NCI-H2107 (cell line): ENCODE data around the gene GALNT17.
"Not testable (repeated sequence)": the region's sequence is repeated elsewhere in the genome, so short reads cannot be mapped to it uniquely, and the experiment has no call there.

ENCODE experiments used
- DNase-seq: peaks from one replicate; lab custom pipeline; 2025; lab: John Stamatoyannopoulos, UW

The GALNT17 gene

GRCh38 chr7:71563276-71563675, 431.3 kb downstream of the GALNT17 start:
- no peak for DNase-seq

GRCh38 chr7:71566376-71566775, 434.4 kb downstream of the GALNT17 start:
- no peak for DNase-seq

GRCh38 chr7:71566991-71567390, 435.0 kb downstream of the GALNT17 start:
- no peak for DNase-seq

GRCh38 chr7:71574153-71574860, 442.4 kb downstream of the GALNT17 start:
- no peak for DNase-seq

GRCh38 chr7:71580027-71580426, 448.1 kb downstream of the GALNT17 start:
- no peak for DNase-seq

GRCh38 chr7:71584256-71584655, 452.3 kb downstream of the GALNT17 start:
- DNase-seq, result no peak

- DNase-seq, result no peak
These were observed 459.9 kb downstream of the GALNT17 start for GRCh38 chr7:71591876-71592275.

- not testable (repeated sequence) for DNase-seq
These were observed 460.4 kb downstream of the GALNT17 start for GRCh38 chr7:71592388-71592787.

- no peak for DNase-seq
These were observed 462.8 kb downstream of the GALNT17 start for GRCh38 chr7:71594736-71595135.

- no peak for DNase-seq
These were observed 463.2 kb downstream of the GALNT17 start for GRCh38 chr7:71595176-71595575.

- DNase-seq, result no peak
These were observed 466.6 kb downstream of the GALNT17 start for GRCh38 chr7:71598553-71598952.

- DNase-seq, result no peak
These were observed 469.9 kb downstream of the GALNT17 start for GRCh38 chr7:71601851-71602250.

GRCh38 chr7:71604818-71605414, 473.0 kb downstream of the GALNT17 start:
- no peak for DNase-seq

- no peak for DNase-seq
These were observed 480.0 kb downstream of the GALNT17 start for GRCh38 chr7:71611986-71612385.

GRCh38 chr7:71612911-71613310, 481.0 kb downstream of the GALNT17 start:
- no peak for DNase-seq

GRCh38 chr7:71613313-71613712, 481.4 kb downstream of the GALNT17 start:
- no peak for DNase-seq

GRCh38 chr7:71615017-71615416, 483.1 kb downstream of the GALNT17 start:
- no peak for DNase-seq

GRCh38 chr7:71616217-71616616, 484.3 kb downstream of the GALNT17 start:
- no peak for DNase-seq

GRCh38 chr7:71618278-71618677, 486.3 kb downstream of the GALNT17 start:
- DNase-seq, result no peak

- DNase-seq, result no peak
These were observed 493.6 kb downstream of the GALNT17 start for GRCh38 chr7:71625545-71625944.

GRCh38 chr7:71626206-71626605, 494.3 kb downstream of the GALNT17 start:
- DNase-seq, result no peak

- no peak for DNase-seq
These were observed 495.7 kb downstream of the GALNT17 start for GRCh38 chr7:71627651-71628050.

GRCh38 chr7:71630516-71630915, 498.6 kb downstream of the GALNT17 start:
- no peak for DNase-seq

GRCh38 chr7:71633551-71634008, 501.6 kb downstream of the GALNT17 start:
- no peak for DNase-seq
